C4-2B (cell line): Measurements from ENCODE around the gene DLK2.

Experiments
- H3K27ac ChIP-seq: fragments of 450-650 bp; 2 replicates; pipeline ENCODE4 v1.5.1; 2017
- ZFX ChIP-seq: fragments of 450-650 bp; IDR thresholded peaks from 2 replicates; pipeline ENCODE4 v1.6.1; 2017
- TF ChIP-seq, protein P1 (sequence below): fragments of 450-650 bp; conservative IDR thresholded peaks from 2 replicates; pipeline ENCODE4 v1.5.1; 2017; ENCODE audit warnings: mild to moderate bottlenecking

The DLK2 gene

DNA sequence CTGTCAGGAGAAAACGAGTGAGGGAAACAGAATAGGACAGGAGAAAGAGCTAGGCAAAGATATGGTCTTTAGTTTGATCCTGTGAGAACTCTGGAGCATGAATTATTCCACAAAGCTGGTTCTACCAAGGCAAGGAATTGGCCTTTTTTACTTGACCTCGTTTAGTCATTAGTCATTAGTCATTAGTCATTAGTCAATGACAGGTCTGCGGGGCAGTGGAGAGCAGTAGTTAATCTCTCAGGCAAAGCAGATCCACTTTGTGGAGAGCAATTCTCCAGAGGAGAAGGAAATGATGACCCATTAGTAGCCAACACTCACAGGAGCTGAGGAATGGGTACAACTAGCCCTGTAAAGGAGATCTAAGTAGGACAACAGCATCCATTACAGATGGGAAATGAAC is 50.0 kb downstream of the DLK2 start:
- TF ChIP-seq, protein P1, sequence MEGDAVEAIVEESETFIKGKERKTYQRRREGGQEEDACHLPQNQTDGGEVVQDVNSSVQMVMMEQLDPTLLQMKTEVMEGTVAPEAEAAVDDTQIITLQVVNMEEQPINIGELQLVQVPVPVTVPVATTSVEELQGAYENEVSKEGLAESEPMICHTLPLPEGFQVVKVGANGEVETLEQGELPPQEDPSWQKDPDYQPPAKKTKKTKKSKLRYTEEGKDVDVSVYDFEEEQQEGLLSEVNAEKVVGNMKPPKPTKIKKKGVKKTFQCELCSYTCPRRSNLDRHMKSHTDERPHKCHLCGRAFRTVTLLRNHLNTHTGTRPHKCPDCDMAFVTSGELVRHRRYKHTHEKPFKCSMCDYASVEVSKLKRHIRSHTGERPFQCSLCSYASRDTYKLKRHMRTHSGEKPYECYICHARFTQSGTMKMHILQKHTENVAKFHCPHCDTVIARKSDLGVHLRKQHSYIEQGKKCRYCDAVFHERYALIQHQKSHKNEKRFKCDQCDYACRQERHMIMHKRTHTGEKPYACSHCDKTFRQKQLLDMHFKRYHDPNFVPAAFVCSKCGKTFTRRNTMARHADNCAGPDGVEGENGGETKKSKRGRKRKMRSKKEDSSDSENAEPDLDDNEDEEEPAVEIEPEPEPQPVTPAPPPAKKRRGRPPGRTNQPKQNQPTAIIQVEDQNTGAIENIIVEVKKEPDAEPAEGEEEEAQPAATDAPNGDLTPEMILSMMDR = no peak

DNA sequence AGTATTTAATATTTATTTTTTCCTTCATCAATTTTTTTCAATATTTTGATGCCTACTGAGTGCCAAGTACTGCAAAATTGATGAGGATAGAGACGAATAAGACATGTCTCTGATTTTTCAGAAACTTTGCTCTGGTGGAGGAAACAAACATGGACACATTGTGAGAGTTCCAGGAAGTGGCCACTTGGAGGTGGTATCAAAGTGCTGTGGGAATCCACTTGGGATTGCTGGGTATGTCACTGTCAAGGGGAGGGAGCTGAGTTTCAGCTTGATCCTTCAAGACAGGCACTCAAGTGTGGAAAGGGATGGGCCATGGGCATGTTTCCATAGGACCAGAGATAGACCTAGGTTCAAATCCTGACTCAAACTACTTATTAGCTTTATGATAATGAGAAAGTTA is 52.5 kb downstream of the DLK2 start:
- H3K27ac ChIP-seq = no peak overlapping the region
- TF ChIP-seq ZFX = no peak
- TF ChIP-seq, protein P1 = no peak; the same call in 1 of the 2 replicates

More for the DNA sequence above, 50.0 kb downstream of the DLK2 start:
- no peak overlapping the region for H3K27ac ChIP-seq

DNA sequence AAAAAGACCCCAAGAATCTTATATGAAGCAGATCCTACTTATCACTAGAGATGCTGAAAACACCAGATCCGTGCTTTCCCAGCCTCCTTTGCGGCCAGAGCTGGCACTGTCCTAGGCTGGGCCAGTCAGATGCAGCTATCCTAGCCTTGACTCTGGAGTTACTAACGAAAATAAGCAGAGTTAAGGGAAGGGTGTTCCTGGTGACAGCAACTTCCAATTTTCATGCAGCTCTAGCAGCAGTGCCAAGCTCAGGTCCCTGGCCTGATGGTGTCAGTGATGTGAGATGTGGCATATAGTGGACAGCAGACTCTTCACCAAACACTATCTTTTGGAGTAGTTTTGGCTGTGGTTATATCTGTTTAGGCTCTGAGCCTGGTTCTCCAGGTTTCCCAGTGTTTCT is 53.6 kb downstream of the DLK2 start:
- TF ChIP-seq, protein P1 = no peak
- TF ChIP-seq ZFX = no peak
- no peak overlapping the region for H3K27ac ChIP-seq
